Right atrium auricular region (tissue), 2 donors: Measurements from ENCODE around the gene GSTM3. TPM values are rescaled to one million over a fixed set of nuclear protein-coding genes. Genes with fewer than 3 reads are reported as not detected.
"Not testable (repeated sequence)": the region's sequence is repeated elsewhere in the genome, so short reads cannot be mapped to it uniquely, and the experiment has no call there.

Source experiments
- DNase-seq: peaks from one replicate; pipeline ENCODE4 v3.0.0-alpha.2; 2019; ENCODE audit warnings: low spot score
- H3K27ac ChIP-seq, 2 donors: fragments of 200-600 bp; sonication (generic); 1 replicate in 1 of 2; 2 replicates in 1 of 2; pipeline ENCODE4 v1.5.1; 2016 to 2019
- H3K27me3 ChIP-seq, 2 donors: fragments of 200-600 bp; sonication (generic); one replicate each; pipeline versions ENCODE4 v1.5.1 to v1.6.0; 2017 to 2019
- H3K36me3 ChIP-seq: fragments of 200-600 bp; sonication (generic); one replicate; pipeline ENCODE4 v1.5.1; 2016
- H3K4me1 ChIP-seq, 2 donors: fragments of 200-600 bp; sonication (generic); one replicate each; pipeline versions ENCODE4 v1.5.1 to v1.6.0; 2017 to 2019
- H3K4me3 ChIP-seq, 2 donors: fragments of 200-600 bp; sonication (generic); 1 replicate in 1 of 2; 2 replicates in 1 of 2; pipeline ENCODE4 v1.5.1; 2017 to 2019; ENCODE audit warnings: mild to moderate bottlenecking in 1 of 2, moderate library complexity in 1 of 2
- H3K9me3 ChIP-seq, 2 donors: fragments of 200-600 bp; sonication (generic); one replicate each; pipeline ENCODE4 v1.5.1; 2019
- CTCF ChIP-seq, 2 donors: fragments of 200-600 bp; sonication (generic); IDR thresholded peaks; one replicate each; pipeline ENCODE4 v1.5.1; 2019; ENCODE audit warnings: antibody characterized with exemption in 2 of 2
- total RNA-seq, 2 donors: library from RNA; depleted of rRNA; stranded (reverse); fragments of >200 nt; gene quantifications; one replicate each; pipeline ENCODE4 v1.1.0, GENCODE V29; 2016

The GSTM3 gene
- total RNA-seq, 2 donors from 2014 or later = 121 to 197 TPM

GRCh38 chr1:109705411-109705810, 35.4 kb downstream of the GSTM3 start:
- Histone ChIP-seq H3K4me3 (no peak overlapping the region), H3K27ac (no peak overlapping the region), H3K9me3 (peaks cover 0 to 13% of the 10 kb centered on the region in 2 donors), H3K36me3 (no peaks in the 10 kb centered on the region), H3K4me1 (no peaks in the 10 kb centered on the region), H3K27me3 (no peaks in the 10 kb centered on the region)
- no peak for DNase-seq
- no peak for TF ChIP-seq CTCF (IDR thresholded peaks at IDR 0.05)

- TF ChIP-seq CTCF (IDR thresholded peaks at IDR 0.05) = no peak
- no peaks in the 10 kb centered on the region for H3K4me1 ChIP-seq
- peaks cover 0 to 9% of the 10 kb centered on the region in 2 donors for H3K9me3 ChIP-seq
- no peak overlapping the region for H3K4me3 ChIP-seq
- no peak overlapping the region for H3K27ac ChIP-seq
- no peaks in the 10 kb centered on the region for H3K36me3 ChIP-seq
- DNase-seq = no peak
- H3K27me3 ChIP-seq = no peaks in the 10 kb centered on the region
These were observed 36.7 kb downstream of the GSTM3 start for GRCh38 chr1:109704173-109704572.

- not testable (repeated sequence) for H3K36me3 ChIP-seq, DNase-seq, H3K9me3 ChIP-seq, H3K27me3 ChIP-seq, H3K4me1 ChIP-seq, H3K4me3 ChIP-seq, H3K27ac ChIP-seq
These were observed 37.9 kb downstream of the GSTM3 start for GRCh38 chr1:109702940-109703339.

- not testable (repeated sequence) for H3K9me3 ChIP-seq, H3K4me3 ChIP-seq, H3K27ac ChIP-seq, DNase-seq, H3K27me3 ChIP-seq, H3K4me1 ChIP-seq, H3K36me3 ChIP-seq
These were observed 43.0 kb downstream of the GSTM3 start for GRCh38 chr1:109697861-109698260.

GRCh38 chr1:109697066-109697465, 43.8 kb downstream of the GSTM3 start:
- Histone ChIP-seq H3K4me1 (no peaks in the 10 kb centered on the region), H3K4me3 (no peak overlapping the region), H3K9me3 (no peaks in the 10 kb centered on the region), H3K36me3 (no peaks in the 10 kb centered on the region), H3K27me3 (no peaks in the 10 kb centered on the region), H3K27ac (no peak overlapping the region)
- no peak for TF ChIP-seq CTCF (IDR thresholded peaks at IDR 0.05)
- no peak for DNase-seq

GRCh38 chr1:109695138-109695537, 45.7 kb downstream of the GSTM3 start:
- not testable (repeated sequence) for H3K27me3 ChIP-seq, H3K4me1 ChIP-seq, DNase-seq, H3K4me3 ChIP-seq, H3K27ac ChIP-seq, H3K36me3 ChIP-seq, H3K9me3 ChIP-seq

- not testable (repeated sequence) for H3K36me3 ChIP-seq, DNase-seq, H3K27ac ChIP-seq, H3K4me3 ChIP-seq, H3K27me3 ChIP-seq, H3K9me3 ChIP-seq, H3K4me1 ChIP-seq
These were observed 46.4 kb downstream of the GSTM3 start for GRCh38 chr1:109694400-109694799.

GRCh38 chr1:109691759-109692158, 49.1 kb downstream of the GSTM3 start:
- Histone ChIP-seq H3K27me3 (no peaks in the 10 kb centered on the region), H3K36me3 (no peaks in the 10 kb centered on the region), H3K4me1 (no peaks in the 10 kb centered on the region), H3K27ac (no peak overlapping the region), H3K9me3 (no peaks in the 10 kb centered on the region), H3K4me3 (no peak overlapping the region)
- no peak for DNase-seq
- no peak for TF ChIP-seq CTCF (IDR thresholded peaks at IDR 0.05)
